ENCODE results near the gene SLC30A3.
A peak's percentile ranks its signal among the peaks of the same experiment; 100 is the strongest.

SLC30A3 gene

GRCh38 chr2:27219091-27219490, 43.8 kb downstream of the SLC30A3 start:
- DNase-seq (ENCODE audit: low read depth): no peak
- TF ChIP-seq POLR2A (IDR thresholded peaks at IDR 0.05; ENCODE audit: extremely low read depth, insufficient read length): no peak
- TF ChIP-seq, protein P1, sequence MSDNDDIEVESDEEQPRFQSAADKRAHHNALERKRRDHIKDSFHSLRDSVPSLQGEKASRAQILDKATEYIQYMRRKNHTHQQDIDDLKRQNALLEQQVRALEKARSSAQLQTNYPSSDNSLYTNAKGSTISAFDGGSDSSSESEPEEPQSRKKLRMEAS (IDR thresholded peaks at IDR 0.05; ENCODE audit: low read depth, low read length): no peak
- TF ChIP-seq CTCF (IDR thresholded peaks at IDR 0.05; ENCODE audit: low read depth, low read length): no peak
- TF ChIP-seq MYC (IDR thresholded peaks at IDR 0.05; ENCODE audit: low read depth, low read length): no peak
- H3K4me3 ChIP-seq (ENCODE audit: low read depth, low read length): peak overlapping the region; percentile 95

GRCh38 chr2:27218614-27219013, 44.2 kb downstream of the SLC30A3 start:
- TF ChIP-seq POLR2A (IDR thresholded peaks at IDR 0.05; ENCODE audit: extremely low read depth, insufficient read length) (no peak), CTCF (IDR thresholded peaks at IDR 0.05; ENCODE audit: low read depth, low read length) (no peak)
- no peak for DNase-seq (ENCODE audit: low read depth)
- peak overlapping the region; percentile 95 for H3K4me3 ChIP-seq (ENCODE audit: low read depth, low read length)

- DNase-seq (ENCODE audit: low read depth): peak; percentile 96
- H3K4me3 ChIP-seq (ENCODE audit: low read depth, low read length): peak within 1 kb of the TSS; percentile 95
- TF ChIP-seq MYC (IDR thresholded peaks at IDR 0.05; ENCODE audit: low read depth, low read length): peak; percentile 100
- TF ChIP-seq CTCF (IDR thresholded peaks at IDR 0.05; ENCODE audit: low read depth, low read length): no peak
- TF ChIP-seq POLR2A (IDR thresholded peaks at IDR 0.05; ENCODE audit: extremely low read depth, insufficient read length): peak; percentile 72
- TF ChIP-seq, protein P1 (IDR thresholded peaks at IDR 0.05; ENCODE audit: low read depth, low read length): peak; percentile 99
Observed at GRCh38 chr2:27217173-27218121, 45.4 kb downstream of the SLC30A3 start, which contains the start of gene CAD. Gene CAD, plus strand, starts transcription at chr2:27217369. Its CDS starts 183 bp downstream, at chr2:27217552.

DNA sequence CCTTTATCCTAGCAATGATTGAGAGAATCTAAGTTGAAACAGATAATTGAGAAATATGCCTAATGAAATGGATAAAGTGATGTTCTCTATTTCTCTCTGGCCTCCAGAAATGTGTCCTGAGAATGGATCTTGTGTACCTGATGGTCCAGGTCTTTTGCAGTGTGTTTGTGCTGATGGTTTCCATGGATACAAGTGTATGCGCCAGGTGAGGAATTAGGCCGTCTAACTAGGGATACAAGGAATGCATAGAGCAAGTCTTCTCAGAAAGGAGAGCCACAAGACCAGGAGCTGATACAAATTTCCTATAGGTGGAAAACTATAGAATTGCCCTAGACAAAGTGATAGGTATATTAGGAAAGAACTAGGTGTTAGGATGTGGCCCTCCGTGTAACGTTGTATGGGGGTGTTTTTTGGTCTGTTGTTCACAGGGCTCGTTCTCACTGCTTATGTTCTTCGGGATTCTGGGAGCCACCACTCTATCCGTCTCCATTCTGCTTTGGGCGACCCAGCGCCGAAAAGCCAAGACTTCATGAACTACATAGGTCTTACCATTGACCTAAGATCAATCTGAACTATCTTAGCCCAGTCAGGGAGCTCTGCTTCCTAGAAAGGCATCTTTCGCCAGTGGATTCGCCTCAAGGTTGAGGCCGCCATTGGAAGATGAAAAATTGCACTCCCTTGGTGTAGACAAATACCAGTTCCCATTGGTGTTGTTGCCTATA, 46.3 kb downstream of the SLC30A3 start:
- DNase-seq (ENCODE audit: low read depth): no peak
- TF ChIP-seq, protein P1 (IDR thresholded peaks at IDR 0.05; ENCODE audit: low read depth, low read length): no peak
- no peak for TF ChIP-seq MYC (IDR thresholded peaks at IDR 0.05; ENCODE audit: low read depth, low read length)
- TF ChIP-seq POLR2A (IDR thresholded peaks at IDR 0.05; ENCODE audit: extremely low read depth, insufficient read length): no peak
- TF ChIP-seq CTCF (IDR thresholded peaks at IDR 0.05; ENCODE audit: low read depth, low read length): no peak
- H3K4me3 ChIP-seq (ENCODE audit: low read depth, low read length): peak overlapping the region; percentile 58

DNA sequence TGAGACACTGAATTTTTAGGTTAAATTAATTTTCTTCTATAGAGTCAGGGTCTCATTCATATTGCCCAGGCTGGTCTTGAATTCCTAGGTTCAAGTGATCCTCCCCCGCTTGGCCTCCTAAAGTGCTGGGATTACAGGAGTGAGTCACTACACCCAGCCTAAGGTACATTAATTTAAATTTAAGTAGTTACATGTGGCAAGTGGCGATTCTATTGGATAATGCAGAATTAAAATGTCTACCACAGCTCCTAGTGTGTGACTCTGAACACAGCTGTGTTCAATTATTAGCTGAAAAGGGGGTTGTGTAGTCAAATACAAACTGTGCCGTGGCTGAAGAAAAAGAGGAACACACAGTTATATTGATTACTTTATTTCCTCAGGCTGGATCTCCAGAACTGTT, 47.9 kb downstream of the SLC30A3 start:
- DNase-seq (ENCODE audit: low read depth): no peak
- H3K4me3 ChIP-seq (ENCODE audit: low read depth, low read length): no peak overlapping the region
- no peak for TF ChIP-seq MYC (IDR thresholded peaks at IDR 0.05; ENCODE audit: low read depth, low read length)
- no peak for TF ChIP-seq CTCF (IDR thresholded peaks at IDR 0.05; ENCODE audit: low read depth, low read length)
- TF ChIP-seq, protein P1 (IDR thresholded peaks at IDR 0.05; ENCODE audit: low read depth, low read length): no peak
- no peak for TF ChIP-seq POLR2A (IDR thresholded peaks at IDR 0.05; ENCODE audit: extremely low read depth, insufficient read length)

Data from NB4 (cell line).